Naive thymus-derived CD4-positive, alpha-beta T cell (primary cell): Measurements from ENCODE around the gene SMPD3. TPM values are rescaled to one million over a fixed set of nuclear protein-coding genes. Genes with fewer than 3 reads are reported as not detected.
A peak's percentile ranks its signal among the peaks of the same experiment; 100 is the strongest.

ENCODE experiments used
- ATAC-seq: fragments of 150-1000 bp; cut with Tn5 transposase; 2 replicates; pipeline ENCODE4 v1.10.0; 2021; ENCODE audit warnings: mild to moderate bottlenecking, moderate library complexity
- CTCF ChIA-PET: fragments of 350-600 bp; sonication (Branson Sonifier 250); formaldehyde crosslinking; loops from one replicate; lab custom pipeline; 2021; ENCODE audit warnings: antibody characterized with exemption; lab: Charles Lee
- POLR2A ChIA-PET: fragments of 350-600 bp; sonication (Branson Sonifier 250); formaldehyde crosslinking; loops from one replicate; lab custom pipeline; 2021; ENCODE audit warnings: antibody characterized with exemption, inconsistent platforms; lab: Charles Lee
- DNase-seq, 9 donors: peaks; one replicate each; pipeline versions ENCODE4 v3.0.0 to v3.0.0-alpha.2; 2020 to 2022; ENCODE audit warnings: mixed read lengths in 1 of 9
- H3K27ac ChIP-seq: one replicate; pipeline ENCODE4 v1.7.0; 2013; ENCODE audit warnings: mild to moderate bottlenecking, low read depth, low read length, moderate library complexity
- H3K27me3 ChIP-seq, 2 donors: one replicate each; pipeline ENCODE4 v1.7.0; 2013; ENCODE audit warnings: low read length in 2 of 2, mild to moderate bottlenecking in 2 of 2, moderate library complexity in 2 of 2; ENCODE audit not compliant: control insufficient read depth in 2 of 2, insufficient read depth in 2 of 2
- H3K36me3 ChIP-seq, 3 experiments: 1 replicate in 2 of 3; 2 replicates in 1 of 3; pipeline ENCODE4 v1.7.0; 2013; ENCODE audit warnings: low read length in 3 of 3, mild to moderate bottlenecking in 3 of 3, moderate library complexity in 1 of 3; ENCODE audit not compliant: insufficient read depth in 3 of 3, control insufficient read depth in 2 of 3
- H3K4me1 ChIP-seq, 2 donors: one replicate each; pipeline ENCODE4 v1.7.0; 2013; ENCODE audit warnings: low read length in 2 of 2, mild to moderate bottlenecking in 2 of 2, moderate library complexity in 1 of 2; ENCODE audit not compliant: control insufficient read depth in 2 of 2, insufficient read depth in 2 of 2
- H3K4me3 ChIP-seq: 2 replicates; pipeline ENCODE4 v1.7.0; 2013; ENCODE audit warnings: mild to moderate bottlenecking, low read length
- H3K9me3 ChIP-seq, 3 experiments: 1 replicate in 2 of 3; 2 replicates in 1 of 3; pipeline ENCODE4 v1.7.0; 2013; ENCODE audit warnings: low read length in 3 of 3; ENCODE audit not compliant: control insufficient read depth in 2 of 3
- H3K27ac Mint-ChIP-seq, 9 donors: one replicate each; pipeline ENCODE4 v1.8.0; 2020 to 2022; ENCODE audit warnings: mixed read lengths in 9 of 9, mild to moderate bottlenecking in 8 of 9, moderate library complexity in 5 of 9, inconsistent platforms in 2 of 9
- H3K27me3 Mint-ChIP-seq, 5 donors: one replicate each; pipeline ENCODE4 v1.8.0; 2021 to 2022; ENCODE audit warnings: mixed read lengths in 5 of 5, mild to moderate bottlenecking in 1 of 5
- H3K36me3 Mint-ChIP-seq, 5 donors: one replicate each; pipeline ENCODE4 v1.8.0; 2020 to 2022; ENCODE audit warnings: mixed read lengths in 5 of 5, mild to moderate bottlenecking in 3 of 5, inconsistent platforms in 1 of 5
- H3K4me1 Mint-ChIP-seq, 7 donors: one replicate each; pipeline ENCODE4 v1.8.0; 2020 to 2022; ENCODE audit warnings: mixed read lengths in 7 of 7, mild to moderate bottlenecking in 3 of 7, inconsistent platforms in 1 of 7
- H3K4me3 Mint-ChIP-seq, 10 donors: one replicate each; pipeline ENCODE4 v1.8.0; 2020 to 2022; ENCODE audit warnings: mild to moderate bottlenecking in 10 of 10, mixed read lengths in 10 of 10, moderate library complexity in 6 of 10, inconsistent platforms in 2 of 10
- H3K9me3 Mint-ChIP-seq, 11 donors: one replicate each; pipeline ENCODE4 v1.8.0; 2020 to 2022; ENCODE audit warnings: mixed read lengths in 11 of 11, mild to moderate bottlenecking in 4 of 11, inconsistent platforms in 1 of 11, moderate library complexity in 1 of 11
- intact Hi-C, 2 donors: fragments of 100-400 bp; cut with micrococcal nuclease; formaldehyde crosslinking; loops; one replicate each; pipeline ENCODE4 v1.15.1; 2023
- polyA plus RNA-seq, 2 donors: library from polyadenylated mRNA; unstranded; fragments of 300-500 nt; fragmentation: Illumina TruSeq; gene quantifications; one replicate each; pipeline ENCODE4 v1.2.3, GENCODE V29; 2021
- total RNA-seq, 6 experiments: library from RNA in 5 of 6; stranded (reverse) in 5 of 6; gene quantifications; 1 replicate in 5 of 6; 2 replicates in 1 of 6; pipeline ENCODE4 v1.2.3 and lab custom pipeline; 2021 to 2026

The SMPD3 gene
- total and polyA plus RNA-seq, 7 experiments from 2014 or later = 0.32 to 6.1 (median 1.8) TPM

DNA sequence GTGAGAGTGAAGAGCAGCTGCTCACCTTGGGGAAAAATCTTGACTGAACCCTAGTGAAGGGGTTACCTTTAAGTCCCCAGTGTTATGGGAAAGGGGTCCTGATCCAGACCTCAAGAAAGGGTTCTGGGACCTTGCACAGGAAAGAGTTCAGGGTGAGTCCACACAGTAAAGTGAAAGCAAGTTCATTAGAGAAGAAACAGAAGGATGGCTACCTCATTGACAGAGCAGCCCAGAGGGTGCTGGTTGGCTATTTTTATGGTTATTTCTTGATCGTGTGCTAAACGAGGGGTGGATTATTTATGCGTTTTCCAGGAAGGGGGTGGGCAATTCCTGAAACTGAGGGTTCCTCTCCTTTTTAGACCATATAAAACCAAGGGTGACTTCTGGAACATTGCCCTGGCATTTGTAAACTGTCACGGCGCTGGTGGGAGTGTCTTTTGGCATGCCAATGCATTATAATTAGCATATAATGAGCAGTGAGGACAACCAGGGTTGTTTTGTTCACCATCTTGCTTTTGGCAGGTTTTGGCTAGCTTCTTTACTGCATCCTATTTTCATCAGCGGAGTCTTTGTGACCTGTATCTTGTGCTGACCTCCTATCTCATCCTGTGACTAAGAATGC is 58.4 kb downstream of the SMPD3 start:
- ATAC-seq (no peak), DNase-seq (no peak)
- intact Hi-C loops = no loop called here
- H3K36me3 ChIP-seq = no peaks in the 10 kb centered on the region
- ChIA-PET CTCF (interaction anchor here (0.6 kb wide), 1 partner anchor 301 kb away, joined by 4 read pairs; no protein-coding TSS in a partner anchor), POLR2A (interaction anchor here (0.9 kb wide), 1 partner anchor 11 kb away, joined by 3 read pairs; no protein-coding TSS in a partner anchor)
- H3K27ac Mint-ChIP-seq = no peak overlapping the region
- H3K4me1 Mint-ChIP-seq = peaks cover 0 to 8% (median 0%) of the 10 kb centered on the region in 7 donors
- no peaks in the 10 kb centered on the region for H3K9me3 Mint-ChIP-seq
- no peak overlapping the region for H3K27ac ChIP-seq
- no peak overlapping the region for H3K4me3 Mint-ChIP-seq
- H3K27me3 Mint-ChIP-seq = peaks cover 0 to 36% (median 0%) of the 10 kb centered on the region in 5 donors
- no peaks in the 10 kb centered on the region for H3K27me3 ChIP-seq
- H3K9me3 ChIP-seq = no peaks in the 10 kb centered on the region
- no peaks in the 10 kb centered on the region for H3K36me3 Mint-ChIP-seq
- H3K4me1 ChIP-seq = no peaks in the 10 kb centered on the region
- H3K4me3 ChIP-seq = no peak overlapping the region

DNA sequence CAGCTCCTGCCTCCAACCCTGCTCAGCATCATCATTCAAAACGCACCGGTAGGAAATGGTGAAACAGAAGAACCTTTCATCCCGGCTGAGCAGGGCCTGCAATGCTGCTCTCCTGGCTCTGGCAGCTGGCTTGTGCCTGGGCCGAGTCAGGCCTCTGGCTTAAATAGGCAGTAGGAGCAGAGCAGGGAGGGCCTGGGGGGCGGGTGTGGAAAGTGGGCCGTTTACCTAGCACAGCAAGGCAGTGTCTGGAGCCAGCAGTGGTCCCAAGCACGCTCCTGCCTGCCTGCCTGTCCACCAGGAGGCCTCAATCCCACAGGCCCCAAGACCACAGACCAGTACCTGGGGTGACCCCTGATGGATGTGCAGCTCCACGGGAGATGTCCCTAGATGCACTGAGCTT is 59.3 kb downstream of the SMPD3 start:
- intact Hi-C loops = no loop called here
- Histone ChIP-seq H3K27ac (no peak overlapping the region), H3K36me3 (no peaks in the 10 kb centered on the region), H3K9me3 (no peaks in the 10 kb centered on the region), H3K4me3 (no peak overlapping the region), H3K27me3 (no peaks in the 10 kb centered on the region), H3K4me1 (no peaks in the 10 kb centered on the region)
- ATAC-seq (no peak), DNase-seq (no peak)
- Mint-ChIP-seq H3K9me3 (no peaks in the 10 kb centered on the region), H3K4me3 (no peak overlapping the region), H3K36me3 (no peaks in the 10 kb centered on the region), H3K4me1 (peaks cover 0 to 8% (median under 1%) of the 10 kb centered on the region in 7 donors), H3K27me3 (peaks cover 0 to 32% (median 0%) of the 10 kb centered on the region in 5 donors), H3K27ac (peak overlapping the region in 1 of 9 donors; percentile 29)
- ChIA-PET POLR2A (no interaction called here), CTCF (interaction anchor here (0.6 to 0.7 kb wide), 2 partner anchors 121 to 302 kb away, joined by 3 to 4 read pairs; no protein-coding TSS in a partner anchor)

DNA sequence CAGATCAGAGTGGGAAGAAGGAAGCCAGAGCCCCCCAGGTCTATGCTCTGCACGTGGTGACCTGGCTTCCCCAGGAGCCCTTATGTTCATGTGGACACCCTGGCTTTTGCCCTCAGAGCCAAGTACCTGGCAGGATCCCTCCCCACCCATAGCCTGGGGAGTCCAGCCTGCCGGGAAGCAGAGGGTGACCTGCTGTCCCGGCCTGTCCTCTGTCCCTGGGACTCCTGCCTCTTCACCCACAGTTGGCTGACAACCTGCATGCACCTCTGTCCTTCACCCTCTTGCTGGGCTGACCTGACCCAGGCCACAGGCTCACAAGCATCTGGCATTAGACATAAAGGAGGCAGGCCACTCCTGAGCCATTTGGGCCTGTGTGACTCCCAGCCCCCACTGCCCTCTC is 60.2 kb downstream of the SMPD3 start:
- Histone ChIP-seq H3K4me1 (no peaks in the 10 kb centered on the region), H3K9me3 (no peaks in the 10 kb centered on the region), H3K36me3 (no peaks in the 10 kb centered on the region), H3K27me3 (no peaks in the 10 kb centered on the region), H3K27ac (no peak overlapping the region), H3K4me3 (no peak overlapping the region)
- H3K36me3 Mint-ChIP-seq = no peaks in the 10 kb centered on the region
- DNase-seq (no peak), ATAC-seq (no peak)
- peaks cover 0 to 30% (median 0%) of the 10 kb centered on the region in 5 donors for H3K27me3 Mint-ChIP-seq
- no peak overlapping the region for H3K4me3 Mint-ChIP-seq
- intact Hi-C loops = no loop called here
- H3K27ac Mint-ChIP-seq = no peak overlapping the region
- no peaks in the 10 kb centered on the region for H3K9me3 Mint-ChIP-seq
- ChIA-PET CTCF (no interaction called here), POLR2A (no interaction called here)
- peaks cover 0 to 12% (median 4%) of the 10 kb centered on the region in 7 donors for H3K4me1 Mint-ChIP-seq

DNA sequence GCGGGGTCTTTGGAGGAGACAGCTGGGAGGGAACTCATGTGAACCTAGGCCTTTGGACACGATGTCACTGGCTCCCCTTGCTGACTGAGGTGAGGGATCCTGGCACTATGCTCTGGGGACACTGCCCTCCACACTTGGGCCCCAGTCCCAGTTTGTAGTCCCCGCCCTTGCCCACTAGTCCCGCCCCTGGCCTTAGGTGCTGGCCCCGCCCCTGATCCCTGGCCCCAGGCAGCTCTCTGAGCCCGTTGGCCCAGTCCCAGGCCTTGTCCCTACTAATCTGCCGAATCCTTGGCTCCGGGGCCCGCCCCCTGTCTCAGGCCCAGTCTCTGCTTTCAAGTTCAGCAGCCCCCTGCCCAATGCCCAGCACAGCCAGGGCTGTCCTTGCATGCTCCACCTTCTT is 61.0 kb downstream of the SMPD3 start:
- POLR2A ChIA-PET = no interaction called here
- H3K27ac Mint-ChIP-seq = no peak overlapping the region

DNA sequence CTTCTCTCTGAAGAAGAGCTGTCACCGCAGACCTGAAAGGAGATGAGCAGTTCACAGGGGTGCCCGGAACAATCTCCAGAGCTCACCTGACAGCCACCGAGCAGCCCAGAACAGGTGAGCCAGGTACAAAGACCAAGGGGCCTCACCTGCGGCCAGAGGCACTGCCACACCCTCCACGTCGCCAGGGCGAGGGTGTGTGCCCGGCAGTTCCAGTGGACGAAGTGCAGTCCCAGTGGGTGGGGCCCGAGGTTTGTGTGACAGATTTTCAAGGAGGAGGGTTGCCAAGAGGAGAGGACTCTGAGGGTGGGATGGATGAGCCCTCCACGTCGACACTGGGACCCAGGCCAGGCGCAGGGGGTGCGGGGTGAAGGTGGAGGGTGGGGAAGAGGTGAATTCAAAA is 61.7 kb downstream of the SMPD3 start:
- DNase-seq (peak in 1 of 9 donors; percentile 3), ATAC-seq (no peak)
- no peak overlapping the region for H3K4me3 Mint-ChIP-seq
- H3K27ac ChIP-seq = no peak overlapping the region
- H3K4me1 ChIP-seq = no peaks in the 10 kb centered on the region
- H3K36me3 Mint-ChIP-seq = no peaks in the 10 kb centered on the region
- intact Hi-C loops = no loop called here
- ChIA-PET POLR2A (no interaction called here), CTCF (interaction anchor here (0.6 to 1.2 kb wide), 3 partner anchors 9 to 125 kb away, joined by 3 to 4 read pairs (median 4); no protein-coding TSS in a partner anchor)
- peaks cover 0 to 13% (median 8%) of the 10 kb centered on the region in 7 donors for H3K4me1 Mint-ChIP-seq
- no peaks in the 10 kb centered on the region for H3K9me3 Mint-ChIP-seq
- no peak overlapping the region for H3K4me3 ChIP-seq
- H3K9me3 ChIP-seq = no peaks in the 10 kb centered on the region
- peaks cover 0 to 32% (median 0%) of the 10 kb centered on the region in 5 donors for H3K27me3 Mint-ChIP-seq
- no peaks in the 10 kb centered on the region for H3K27me3 ChIP-seq
- no peaks in the 10 kb centered on the region for H3K36me3 ChIP-seq
- H3K27ac Mint-ChIP-seq = no peak overlapping the region

More for the DNA sequence above, 61.0 kb downstream of the SMPD3 start:
- DNase-seq (no peak), ATAC-seq (no peak)
- intact Hi-C loops = no loop called here
- H3K27me3 ChIP-seq = no peaks in the 10 kb centered on the region
- no peaks in the 10 kb centered on the region for H3K4me1 ChIP-seq
- Mint-ChIP-seq H3K4me1 (peaks cover 0 to 12% (median 4%) of the 10 kb centered on the region in 7 donors), H3K4me3 (no peak overlapping the region), H3K27me3 (peaks cover 0 to 31% (median 0%) of the 10 kb centered on the region in 5 donors), H3K9me3 (no peaks in the 10 kb centered on the region), H3K36me3 (no peaks in the 10 kb centered on the region)
- CTCF ChIA-PET = interaction anchor here (1.2 kb wide), 1 partner anchor 124 kb away, joined by 4 read pairs; no protein-coding TSS in a partner anchor
- H3K27ac ChIP-seq = no peak overlapping the region
- H3K36me3 ChIP-seq = no peaks in the 10 kb centered on the region
- H3K9me3 ChIP-seq = no peaks in the 10 kb centered on the region
- H3K4me3 ChIP-seq = no peak overlapping the region

DNA sequence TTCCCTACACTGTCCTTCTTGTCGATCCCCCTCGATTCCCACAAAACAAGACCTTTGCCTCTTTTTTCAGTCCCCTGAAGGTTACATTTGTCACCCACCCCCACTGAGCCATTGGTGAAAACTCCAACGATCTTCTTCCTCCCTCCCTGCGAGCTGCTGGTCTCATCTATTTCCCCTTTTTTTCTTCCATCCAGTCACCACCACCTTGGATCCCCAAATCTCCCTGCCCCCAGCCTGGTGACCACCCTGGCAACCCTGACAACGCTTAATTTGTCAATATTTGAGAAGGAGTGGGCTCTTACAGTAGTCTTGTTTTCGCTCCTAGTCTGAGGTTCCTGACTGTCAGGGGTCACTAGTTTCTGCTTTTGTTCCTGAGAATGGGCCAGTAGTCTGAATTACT is 62.9 kb downstream of the SMPD3 start:
- DNase-seq = no peak
- CTCF ChIA-PET = interaction anchor here (0.9 kb wide), 1 partner anchor 142 kb away, joined by 3 read pairs; no protein-coding TSS in a partner anchor
- peaks cover 0 to 5% of the 10 kb centered on the region in 2 donors for H3K4me1 ChIP-seq
- H3K9me3 ChIP-seq = no peaks in the 10 kb centered on the region
- no peak overlapping the region for H3K4me3 ChIP-seq
- no peaks in the 10 kb centered on the region for H3K27me3 ChIP-seq
- no peak overlapping the region for H3K4me3 Mint-ChIP-seq
- POLR2A ChIA-PET = no interaction called here
- H3K4me1 Mint-ChIP-seq = peaks cover 3 to 20% (median 12%) of the 10 kb centered on the region in 7 donors
- intact Hi-C loops = no loop called here
- H3K36me3 ChIP-seq = no peaks in the 10 kb centered on the region
- no peaks in the 10 kb centered on the region for H3K9me3 Mint-ChIP-seq
- peak overlapping the region in 1 of 9 donors; percentile 60 for H3K27ac Mint-ChIP-seq
- H3K27ac ChIP-seq = no peak overlapping the region
- peaks cover 0 to 32% (median 0%) of the 10 kb centered on the region in 5 donors for H3K27me3 Mint-ChIP-seq
- no peak for ATAC-seq
- no peaks in the 10 kb centered on the region for H3K36me3 Mint-ChIP-seq
